Measurements from ENCODE around the gene ATP6V1C2. TPM values are rescaled to one million over a fixed set of nuclear protein-coding genes. Genes with fewer than 3 reads are reported as not detected.

Gene ATP6V1C2
- total RNA-seq, 4 donors from 2014 or later, result 0.63 to 4.0 (median 1.3) TPM

GRCh38 chr2:10759151-10759714 is 37.8 kb downstream of the ATP6V1C2 start:
- no peak for TF ChIP-seq CTCF (IDR thresholded peaks at IDR 0.05)
- DNase-seq (ENCODE audit: low spot score) (no peak), ATAC-seq (ENCODE audit: low FRiP score) (no peak)

DNA sequence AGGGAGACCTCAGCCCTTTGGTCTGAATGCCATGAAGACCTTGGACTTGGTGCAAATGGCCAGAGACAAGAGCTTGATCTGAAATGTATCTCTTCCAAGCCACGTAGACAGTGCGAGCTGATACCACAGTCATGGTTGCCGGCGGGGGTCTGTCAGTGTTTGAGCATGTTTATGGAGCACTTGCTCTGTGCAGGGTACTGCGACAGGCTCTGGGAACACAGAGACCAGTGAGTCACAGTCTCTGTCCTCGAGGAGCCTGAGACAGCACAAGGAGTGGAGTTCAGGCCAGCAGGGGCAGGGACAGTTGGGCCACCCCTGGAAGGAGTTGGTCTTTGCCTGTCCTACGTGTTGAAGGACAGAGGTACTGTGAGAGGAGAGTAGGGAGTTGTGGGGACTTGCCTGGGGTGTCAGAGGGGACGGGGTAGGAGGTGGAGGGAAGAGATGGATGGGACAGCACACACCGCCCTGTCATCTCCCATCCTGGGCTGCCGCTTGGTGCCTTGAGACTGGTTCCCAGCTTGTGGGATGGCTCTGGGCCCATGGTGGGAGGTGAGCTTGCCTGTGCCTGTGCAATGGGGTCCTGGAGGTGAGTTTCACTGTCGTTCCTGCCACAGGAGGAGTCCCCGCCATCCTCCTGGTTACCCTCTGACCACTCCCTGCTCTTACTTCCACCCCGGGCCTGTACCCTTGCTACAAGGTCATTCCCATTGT is 39.5 kb downstream of the ATP6V1C2 start:
- no peak for ATAC-seq (ENCODE audit: low FRiP score)

GRCh38 chr2:10761591-10761990 is 40.2 kb downstream of the ATP6V1C2 start:
- TF ChIP-seq CTCF (IDR thresholded peaks at IDR 0.05), result no peak
- no peak for DNase-seq (ENCODE audit: low spot score)
- ATAC-seq (ENCODE audit: low FRiP score), result no peak

More for the DNA sequence above, 39.5 kb downstream of the ATP6V1C2 start:
- no peak for DNase-seq (ENCODE audit: low spot score)
- TF ChIP-seq CTCF (IDR thresholded peaks at IDR 0.05), result no peak

GRCh38 chr2:10762651-10763460 is 41.4 kb downstream of the ATP6V1C2 start:
- no peak for ATAC-seq (ENCODE audit: low FRiP score)

DNA sequence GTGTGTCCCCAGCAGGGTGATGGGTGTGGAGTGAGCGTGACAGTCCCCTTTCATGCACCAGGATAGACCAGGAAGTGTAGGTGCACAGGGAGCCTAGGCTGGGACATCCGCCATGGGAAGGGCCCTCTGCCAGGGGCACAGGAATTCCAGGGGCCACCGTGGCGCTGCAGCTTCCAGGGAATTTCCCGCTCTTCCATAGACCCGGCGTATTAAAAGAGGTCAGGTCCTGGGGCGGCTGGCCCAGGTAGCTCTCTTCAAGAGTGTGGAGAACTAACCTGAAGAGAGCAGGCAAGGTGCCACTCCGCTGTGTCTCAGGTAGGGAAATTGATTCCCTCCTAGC is 42.0 kb downstream of the ATP6V1C2 start:
- DNase-seq (ENCODE audit: low spot score) (no peak), ATAC-seq (ENCODE audit: low FRiP score) (no peak)
- TF ChIP-seq CTCF (IDR thresholded peaks at IDR 0.05), result no peak

More at GRCh38 chr2:10762651-10763460, 41.4 kb downstream of the ATP6V1C2 start:
- no peak for DNase-seq (ENCODE audit: low spot score)
- TF ChIP-seq CTCF (IDR thresholded peaks at IDR 0.05), result no peak

DNA sequence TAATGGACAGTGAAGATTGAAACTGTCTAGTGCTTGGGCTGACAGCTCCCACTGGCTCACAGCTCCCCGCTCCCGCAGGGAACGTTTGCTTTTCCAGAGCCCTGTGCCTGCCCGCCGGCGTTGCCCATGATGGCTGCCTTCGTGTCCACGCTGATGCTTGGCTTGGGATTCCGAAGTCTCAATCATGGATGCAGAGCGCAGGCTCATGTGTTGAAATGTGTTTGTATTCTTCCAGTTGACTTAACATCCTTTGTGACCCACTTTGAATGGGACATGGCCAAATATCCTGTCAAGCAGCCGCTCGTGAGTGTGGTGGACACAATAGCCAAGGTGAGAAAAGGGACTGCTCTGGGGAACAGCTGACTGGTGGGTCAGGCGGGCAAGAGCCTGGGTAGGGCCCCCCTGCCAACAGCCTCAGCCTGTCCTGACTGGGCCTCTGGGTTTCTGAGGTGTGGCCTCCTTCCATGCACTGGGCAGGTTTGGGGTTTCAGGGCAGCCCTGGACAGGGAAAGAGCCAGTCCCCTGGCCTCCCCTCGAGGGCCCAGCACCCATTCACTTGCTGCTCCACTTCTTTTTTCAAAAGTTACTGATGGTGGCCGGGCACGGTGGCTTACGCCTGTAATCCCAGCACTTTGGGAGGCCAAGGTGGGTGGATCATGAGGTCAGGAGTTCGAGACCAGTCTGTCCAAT is 42.8 kb downstream of the ATP6V1C2 start:
- ATAC-seq (ENCODE audit: low FRiP score) (no peak), DNase-seq (ENCODE audit: low spot score) (no peak)
- TF ChIP-seq CTCF (IDR thresholded peaks at IDR 0.05), result no peak
